ENCODE measurements around the gene CFDP1. TPM values are rescaled to one million over a fixed set of nuclear protein-coding genes. Genes with fewer than 3 reads are reported as not detected.

The CFDP1 gene
- total and polyA plus RNA-seq, 2 of the 13 experiments (the other 11 are each of a cell fraction or from before 2014, with no cell fraction given), result 78.6 to 153 TPM

DNA sequence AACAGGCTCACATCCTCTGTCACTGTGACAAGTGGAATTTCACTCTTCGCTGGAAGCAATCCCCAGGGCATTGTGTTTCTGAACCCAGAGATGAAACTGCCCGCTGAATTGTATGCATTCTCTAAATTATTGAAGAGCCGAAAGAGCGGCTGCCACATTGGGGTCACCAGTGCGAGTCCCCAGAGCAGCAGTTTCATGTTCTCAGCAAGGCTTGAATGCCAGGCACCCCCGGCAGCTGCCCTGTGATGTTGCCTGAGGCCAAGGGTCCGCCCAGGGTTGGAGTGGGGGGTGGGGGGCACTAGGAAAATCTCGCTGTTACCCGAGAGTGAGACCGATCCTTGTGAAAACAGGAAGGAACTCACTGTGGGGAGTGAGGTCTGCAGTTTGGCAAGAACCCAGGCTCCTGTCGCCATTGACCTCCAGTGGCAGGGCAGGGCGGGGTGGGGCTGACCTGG is 161.2 kb downstream of the CFDP1 start (continued):
- TF ChIP-seq SNAPC4 (CRISPR knock-in tag; IDR thresholded peaks at IDR 0.05) (no peak), ZNF569 (CRISPR knock-in tag; IDR thresholded peaks at IDR 0.05; ENCODE audit: borderline replicate concordance) (no peak), ZFP62 (CRISPR knock-in tag; IDR thresholded peaks at IDR 0.05) (no peak), SP5 (CRISPR knock-in tag; IDR thresholded peaks at IDR 0.05; ENCODE audit: borderline replicate concordance, low read depth) (0 out of 2 replicates have a peak, but pooled peaks have one; percentile 5), ZNF724P (CRISPR knock-in tag; IDR thresholded peaks at IDR 0.05; ENCODE audit: borderline replicate concordance) (0 out of 2 replicates have a peak, but pooled peaks have one; percentile 15), ZNF335 (CRISPR knock-in tag; IDR thresholded peaks at IDR 0.05) (no peak), SAP130 (CRISPR knock-in tag; IDR thresholded peaks at IDR 0.05; ENCODE audit: low read depth) (peak; percentile 48), CBX2 (IDR thresholded peaks at IDR 0.05; ENCODE audit: low read depth, low read length) (no peak), CBX2 (CRISPR knock-in tag; IDR thresholded peaks at IDR 0.05; ENCODE audit: low read depth) (peak; percentile 48; the same call in 1 of the 2 replicates), NFE2L1 (CRISPR knock-in tag; IDR thresholded peaks at IDR 0.05; ENCODE audit: borderline replicate concordance) (no peak), GPN1 (CRISPR knock-in tag; IDR thresholded peaks at IDR 0.05; ENCODE audit: borderline replicate concordance) (no peak), ZNF839 (CRISPR knock-in tag; IDR thresholded peaks at IDR 0.05; ENCODE audit: borderline replicate concordance) (no peak), ZBTB38 (CRISPR knock-in tag; IDR thresholded peaks at IDR 0.05) (no peak), MEIS2 (CRISPR knock-in tag; IDR thresholded peaks at IDR 0.05) (0 out of 2 replicates have a peak, but pooled peaks have one; percentile 20), ZBTB7B (CRISPR knock-in tag; IDR thresholded peaks at IDR 0.05) (0 out of 2 replicates have a peak, but pooled peaks have one; percentile 11)
- TF ChIP-seq, protein P1, sequence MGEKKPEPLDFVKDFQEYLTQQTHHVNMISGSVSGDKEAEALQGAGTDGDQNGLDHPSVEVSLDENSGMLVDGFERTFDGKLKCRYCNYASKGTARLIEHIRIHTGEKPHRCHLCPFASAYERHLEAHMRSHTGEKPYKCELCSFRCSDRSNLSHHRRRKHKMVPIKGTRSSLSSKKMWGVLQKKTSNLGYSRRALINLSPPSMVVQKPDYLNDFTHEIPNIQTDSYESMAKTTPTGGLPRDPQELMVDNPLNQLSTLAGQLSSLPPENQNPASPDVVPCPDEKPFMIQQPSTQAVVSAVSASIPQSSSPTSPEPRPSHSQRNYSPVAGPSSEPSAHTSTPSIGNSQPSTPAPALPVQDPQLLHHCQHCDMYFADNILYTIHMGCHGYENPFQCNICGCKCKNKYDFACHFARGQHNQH (CRISPR knock-in tag; IDR thresholded peaks at IDR 0.05), result peak; percentile 21; the same call in 1 of the 2 replicates
- TF ChIP-seq, protein P2, sequence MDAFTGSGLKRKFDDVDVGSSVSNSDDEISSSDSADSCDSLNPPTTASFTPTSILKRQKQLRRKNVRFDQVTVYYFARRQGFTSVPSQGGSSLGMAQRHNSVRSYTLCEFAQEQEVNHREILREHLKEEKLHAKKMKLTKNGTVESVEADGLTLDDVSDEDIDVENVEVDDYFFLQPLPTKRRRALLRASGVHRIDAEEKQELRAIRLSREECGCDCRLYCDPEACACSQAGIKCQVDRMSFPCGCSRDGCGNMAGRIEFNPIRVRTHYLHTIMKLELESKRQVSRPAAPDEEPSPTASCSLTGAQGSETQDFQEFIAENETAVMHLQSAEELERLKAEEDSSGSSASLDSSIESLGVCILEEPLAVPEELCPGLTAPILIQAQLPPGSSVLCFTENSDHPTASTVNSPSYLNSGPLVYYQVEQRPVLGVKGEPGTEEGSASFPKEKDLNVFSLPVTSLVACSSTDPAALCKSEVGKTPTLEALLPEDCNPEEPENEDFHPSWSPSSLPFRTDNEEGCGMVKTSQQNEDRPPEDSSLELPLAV (CRISPR knock-in tag; conservative IDR thresholded peaks at IDR 0.05; ENCODE audit: low read depth), result no peak

Measured in HepG2 (cell line).